HG03066 (cell line): Measurements from ENCODE around the gene ITGA11.

Experiments
- ATAC-seq: cut with Tn5 transposase; IDR thresholded peaks from one replicate; pipeline ENCODE4 v1.9.1; 2021; ENCODE audit warnings: low read depth; ENCODE audit not compliant: unreplicated experiment

ITGA11 gene

GRCh38 chr15:68277603-68278344 is 154.2 kb downstream of the ITGA11 start, which contains the start of gene FEM1B:
FEM1B (plus strand) TSS chr15:68277745; CDS start chr15:68278418, 673 bp downstream.
- peak; percentile 67 for ATAC-seq

GRCh38 chr15:68277131-68277602 is 154.8 kb downstream of the ITGA11 start:
- ATAC-seq: peak; percentile 7

GRCh38 chr15:68276668-68277067 is 155.3 kb downstream of the ITGA11 start:
- no peak for ATAC-seq

- ATAC-seq: no peak
Observed at GRCh38 chr15:68275165-68275746, 156.7 kb downstream of the ITGA11 start.

- ATAC-seq: no peak
Observed at GRCh38 chr15:68274201-68274848, 157.6 kb downstream of the ITGA11 start.

GRCh38 chr15:68272721-68273271 is 159.2 kb downstream of the ITGA11 start:
- ATAC-seq: no peak

- no peak for ATAC-seq
Observed at GRCh38 chr15:68271854-68272471, 160.0 kb downstream of the ITGA11 start.

- ATAC-seq: no peak
Observed at GRCh38 chr15:68268405-68268804, 163.6 kb downstream of the ITGA11 start.

- no peak for ATAC-seq
Observed at GRCh38 chr15:68265674-68266073, 166.3 kb downstream of the ITGA11 start.

- no peak for ATAC-seq
Observed at GRCh38 chr15:68265081-68265480, 166.9 kb downstream of the ITGA11 start.

- ATAC-seq: no peak
Observed at GRCh38 chr15:68264282-68264681, 167.7 kb downstream of the ITGA11 start.

GRCh38 chr15:68262514-68263356 is 169.2 kb downstream of the ITGA11 start:
- no peak for ATAC-seq

GRCh38 chr15:68261980-68262379 is 170.0 kb downstream of the ITGA11 start:
- ATAC-seq: no peak

GRCh38 chr15:68261241-68261640 is 170.7 kb downstream of the ITGA11 start:
- ATAC-seq: no peak

- ATAC-seq: no peak
Observed at GRCh38 chr15:68259883-68260282, 172.1 kb downstream of the ITGA11 start.

- no peak for ATAC-seq
Observed at GRCh38 chr15:68258692-68259091, 173.3 kb downstream of the ITGA11 start.

GRCh38 chr15:68256675-68257450 is 175.1 kb downstream of the ITGA11 start:
- peak; percentile 49 for ATAC-seq

GRCh38 chr15:68252925-68253534 is 178.9 kb downstream of the ITGA11 start:
- ATAC-seq: no peak
